Osteocyte (in vitro differentiated cells): ENCODE measurements around the gene UBE2L6. TPM values are rescaled to one million over a fixed set of nuclear protein-coding genes. Genes with fewer than 3 reads are reported as not detected.

Experiments used
- DNase-seq: peaks from one replicate; pipeline ENCODE4 v3.0.0; 2021; ENCODE audit warnings: mixed read lengths; ENCODE audit not compliant: unreplicated experiment; ENCODE audit errors: extremely low spot score
- H3K27ac Mint-ChIP-seq: one replicate; pipeline ENCODE4 v1.8.0; 2021; ENCODE audit warnings: mild to moderate bottlenecking, mixed read lengths; ENCODE audit not compliant: unreplicated experiment
- H3K27me3 Mint-ChIP-seq: one replicate; pipeline ENCODE4 v1.8.0; 2021; ENCODE audit warnings: mixed read lengths; ENCODE audit not compliant: unreplicated experiment
- H3K36me3 Mint-ChIP-seq: one replicate; pipeline ENCODE4 v1.8.0; 2021; ENCODE audit warnings: mixed read lengths; ENCODE audit not compliant: unreplicated experiment
- H3K4me1 Mint-ChIP-seq: one replicate; pipeline ENCODE4 v1.8.0; 2021; ENCODE audit warnings: mixed read lengths; ENCODE audit not compliant: unreplicated experiment
- H3K4me3 Mint-ChIP-seq: one replicate; pipeline ENCODE4 v1.8.0; 2021; ENCODE audit warnings: mild to moderate bottlenecking, moderate library complexity, mixed read lengths; ENCODE audit not compliant: unreplicated experiment
- H3K9me3 Mint-ChIP-seq: one replicate; pipeline ENCODE4 v1.8.0; 2021; ENCODE audit warnings: mixed read lengths; ENCODE audit not compliant: unreplicated experiment
- CTCF ChIP-seq: fragments of 200-600 bp; sonication (generic); IDR thresholded peaks from 2 replicates; pipeline ENCODE4 v1.5.0; 2021; ENCODE audit warnings: antibody characterized with exemption, mild to moderate bottlenecking, moderate library complexity
- total RNA-seq: library from RNA; stranded (reverse); gene quantifications from 2 replicates; pipeline ENCODE4 v1.2.1, GENCODE V29; 2021

Gene UBE2L6
- total RNA-seq, 1 donor from 2014 or later: 58.9 TPM

GRCh38 chr11:57513452-57513795 lies 54.0 kb downstream of the UBE2L6 start:
- peaks cover 8% of the 10 kb centered on the region for H3K4me1 Mint-ChIP-seq
- no peak for TF ChIP-seq CTCF
- H3K9me3 Mint-ChIP-seq: no peaks in the 10 kb centered on the region
- no peaks in the 10 kb centered on the region for H3K27me3 Mint-ChIP-seq
- DNase-seq: no peak
- H3K4me3 Mint-ChIP-seq: peak overlapping the region; percentile 36
- H3K36me3 Mint-ChIP-seq: no peaks in the 10 kb centered on the region
- no peak overlapping the region for H3K27ac Mint-ChIP-seq

GRCh38 chr11:57512646-57513451 lies 54.6 kb downstream of the UBE2L6 start:
- no peaks in the 10 kb centered on the region for H3K27me3 Mint-ChIP-seq
- no peak for DNase-seq

GRCh38 chr11:57511741-57512430 lies 55.6 kb downstream of the UBE2L6 start:
- H3K4me3 Mint-ChIP-seq: no peak overlapping the region
- H3K9me3 Mint-ChIP-seq: no peaks in the 10 kb centered on the region
- no peaks in the 10 kb centered on the region for H3K36me3 Mint-ChIP-seq
- TF ChIP-seq CTCF: no peak
- H3K27ac Mint-ChIP-seq: peak overlapping the region; percentile 35
- DNase-seq: no peak
- peaks cover 8% of the 10 kb centered on the region for H3K4me1 Mint-ChIP-seq
- no peaks in the 10 kb centered on the region for H3K27me3 Mint-ChIP-seq

More at GRCh38 chr11:57512646-57513451, 54.6 kb downstream of the UBE2L6 start:
- Mint-ChIP-seq H3K36me3 (no peaks in the 10 kb centered on the region), H3K27ac (no peak overlapping the region), H3K9me3 (no peaks in the 10 kb centered on the region), H3K4me3 (no peak overlapping the region), H3K4me1 (peaks cover 8% of the 10 kb centered on the region)
- TF ChIP-seq CTCF: no peak

GRCh38 chr11:57508341-57509170 lies 58.9 kb downstream of the UBE2L6 start:
- no peaks in the 10 kb centered on the region for H3K27me3 Mint-ChIP-seq
- no peaks in the 10 kb centered on the region for H3K4me1 Mint-ChIP-seq
- no peaks in the 10 kb centered on the region for H3K36me3 Mint-ChIP-seq
- H3K4me3 Mint-ChIP-seq: no peak overlapping the region
- no peaks in the 10 kb centered on the region for H3K9me3 Mint-ChIP-seq
- H3K27ac Mint-ChIP-seq: no peak overlapping the region
- no peak for TF ChIP-seq CTCF
- no peak for DNase-seq
